ENCODE data around the gene FN1.

DNA sequence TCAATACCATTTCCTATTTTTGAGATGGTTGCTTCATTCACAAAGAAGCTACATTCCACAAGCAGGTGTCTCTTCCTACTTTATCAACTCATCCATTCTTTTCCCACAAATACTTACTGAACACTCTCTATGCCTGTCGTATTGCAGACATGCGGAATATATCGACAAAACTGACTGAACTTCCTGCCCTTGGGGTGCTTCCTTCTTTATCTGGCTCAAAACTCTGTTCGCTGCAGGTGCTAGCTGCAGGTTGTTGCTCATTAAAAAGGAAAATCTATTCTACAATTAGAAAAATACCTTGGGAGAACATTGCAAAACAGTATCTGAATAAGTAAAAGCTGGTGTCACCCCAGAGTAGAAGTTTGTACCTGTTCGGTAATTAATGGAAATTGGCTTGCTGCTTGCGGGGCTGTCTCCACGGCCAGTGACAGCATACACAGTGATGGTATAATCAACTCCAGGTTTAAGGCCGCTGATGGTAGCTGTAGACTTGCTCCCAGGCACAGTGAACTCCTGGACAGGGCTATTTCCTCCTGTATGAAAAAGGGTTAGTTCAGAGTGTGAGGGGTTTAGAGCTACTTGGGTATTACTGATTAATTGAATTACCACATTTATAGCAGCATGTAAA is 52.1 kb downstream of the FN1 start:
- TF ChIP-seq, protein P1, sequence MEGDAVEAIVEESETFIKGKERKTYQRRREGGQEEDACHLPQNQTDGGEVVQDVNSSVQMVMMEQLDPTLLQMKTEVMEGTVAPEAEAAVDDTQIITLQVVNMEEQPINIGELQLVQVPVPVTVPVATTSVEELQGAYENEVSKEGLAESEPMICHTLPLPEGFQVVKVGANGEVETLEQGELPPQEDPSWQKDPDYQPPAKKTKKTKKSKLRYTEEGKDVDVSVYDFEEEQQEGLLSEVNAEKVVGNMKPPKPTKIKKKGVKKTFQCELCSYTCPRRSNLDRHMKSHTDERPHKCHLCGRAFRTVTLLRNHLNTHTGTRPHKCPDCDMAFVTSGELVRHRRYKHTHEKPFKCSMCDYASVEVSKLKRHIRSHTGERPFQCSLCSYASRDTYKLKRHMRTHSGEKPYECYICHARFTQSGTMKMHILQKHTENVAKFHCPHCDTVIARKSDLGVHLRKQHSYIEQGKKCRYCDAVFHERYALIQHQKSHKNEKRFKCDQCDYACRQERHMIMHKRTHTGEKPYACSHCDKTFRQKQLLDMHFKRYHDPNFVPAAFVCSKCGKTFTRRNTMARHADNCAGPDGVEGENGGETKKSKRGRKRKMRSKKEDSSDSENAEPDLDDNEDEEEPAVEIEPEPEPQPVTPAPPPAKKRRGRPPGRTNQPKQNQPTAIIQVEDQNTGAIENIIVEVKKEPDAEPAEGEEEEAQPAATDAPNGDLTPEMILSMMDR (conservative IDR thresholded peaks at IDR 0.05): no peak
- TF ChIP-seq EZH2 (IDR thresholded peaks at IDR 0.05; ENCODE audit: low read depth): no peak

All from PC-9 (cell line).